ENCODE data around the gene SHISA7.

GRCh38 chr19:55472463-55472862 lies 29.4 kb upstream of the SHISA7 start:
- TF ChIP-seq CTCF (IDR thresholded peaks at IDR 0.05) (no peak), EZH2 (IDR thresholded peaks at IDR 0.05) (no peak), EZH2phosphoT487 (IDR thresholded peaks at IDR 0.05) (no peak)
